NCI-H2196 (cell line): Measurements from ENCODE around the gene EDEM1.

Experiments used
- DNase-seq: peaks from one replicate; lab custom pipeline; 2025; ENCODE audit not compliant: unreplicated experiment; lab: John Stamatoyannopoulos, UW

Gene EDEM1

DNA sequence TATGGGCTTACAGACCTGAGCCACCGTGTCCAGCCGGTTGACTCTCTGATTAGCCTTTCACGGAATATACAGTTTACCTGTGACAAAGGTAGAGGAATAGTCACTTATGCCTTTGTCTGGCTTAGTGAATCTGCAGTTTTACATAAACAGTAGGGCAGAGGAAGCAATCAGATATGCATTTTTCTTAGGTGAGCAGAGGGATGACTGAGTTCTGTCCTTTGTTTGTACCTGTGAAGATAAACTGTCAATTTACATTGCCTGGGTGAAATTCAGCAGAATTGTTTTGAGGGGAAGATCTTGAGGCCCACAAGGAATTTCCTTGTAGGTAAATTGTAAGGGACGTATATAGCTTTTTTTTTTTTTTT, 10.8 kb downstream of the EDEM1 start:
- no peak for DNase-seq

DNA sequence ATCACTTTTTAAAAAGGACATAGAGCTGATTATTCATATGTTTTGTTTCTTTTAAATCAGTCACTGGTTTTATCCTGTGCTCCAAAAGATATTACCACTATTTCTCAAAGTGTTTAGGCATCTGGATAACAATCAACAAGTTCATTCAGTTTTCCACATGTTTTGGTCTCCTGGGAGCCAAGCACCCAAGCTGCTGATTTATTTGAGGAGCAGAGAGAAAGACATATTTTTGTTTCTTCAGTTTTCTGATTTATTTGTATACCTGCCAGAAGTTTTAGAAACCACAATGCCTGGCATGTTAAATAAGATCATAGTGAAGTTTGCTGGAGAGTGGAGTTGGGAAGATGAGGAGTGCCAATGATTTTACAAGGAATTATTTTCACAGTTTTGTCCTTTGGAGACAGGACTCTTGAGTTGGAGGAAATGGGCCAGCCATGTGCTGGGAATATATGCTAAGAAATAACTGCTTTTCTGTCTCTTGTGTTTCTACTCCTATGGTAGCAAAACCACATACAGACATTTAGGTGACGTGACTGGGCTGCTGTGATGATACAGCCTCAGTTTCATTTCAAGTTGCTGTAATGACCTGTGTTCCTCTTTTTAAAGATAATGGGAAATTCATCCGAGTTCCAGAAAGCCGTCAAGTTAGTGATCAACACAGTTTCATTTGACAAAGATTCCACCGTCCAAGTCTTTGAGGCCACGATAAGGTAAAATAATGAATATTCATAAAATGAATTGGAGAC, 11.7 kb downstream of the EDEM1 start:
- DNase-seq: no peak

DNA sequence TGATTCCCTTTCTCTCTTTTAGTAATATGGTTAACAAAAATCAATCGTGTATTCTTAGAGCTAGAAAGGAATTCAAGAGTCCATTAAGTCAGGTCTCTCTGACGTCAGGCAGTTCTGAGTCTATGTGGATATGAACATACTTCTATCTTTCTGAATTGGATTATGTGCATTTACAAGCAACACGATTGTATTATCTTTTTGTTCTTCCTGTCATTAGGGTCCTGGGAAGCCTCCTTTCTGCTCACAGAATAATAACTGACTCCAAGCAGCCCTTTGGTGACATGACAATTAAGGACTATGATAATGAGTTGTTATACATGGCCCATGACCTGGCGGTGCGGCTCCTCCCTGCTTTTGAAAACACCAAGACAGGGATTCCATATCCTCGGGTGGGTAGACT, 14.0 kb downstream of the EDEM1 start:
- DNase-seq: no peak

DNA sequence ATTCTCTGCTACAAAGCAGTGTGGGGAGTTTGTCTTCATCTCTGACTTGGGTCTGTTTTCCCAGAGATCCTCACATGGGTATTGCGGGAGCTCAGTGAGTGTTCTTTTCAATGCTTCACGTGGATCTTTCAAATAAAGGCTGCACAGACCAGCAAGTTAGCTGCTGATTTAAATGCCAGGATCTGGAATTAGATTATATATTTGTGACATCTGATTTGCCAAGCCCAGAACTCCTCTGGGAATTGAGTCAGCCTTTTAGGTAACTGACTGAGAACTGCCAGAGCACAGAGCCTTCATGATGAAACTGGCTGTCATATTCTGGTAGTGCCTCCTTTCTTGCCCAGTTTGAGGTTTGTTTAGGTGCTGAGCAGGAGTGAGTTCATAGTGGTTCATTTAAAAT, 14.7 kb downstream of the EDEM1 start:
- DNase-seq: no peak

DNA sequence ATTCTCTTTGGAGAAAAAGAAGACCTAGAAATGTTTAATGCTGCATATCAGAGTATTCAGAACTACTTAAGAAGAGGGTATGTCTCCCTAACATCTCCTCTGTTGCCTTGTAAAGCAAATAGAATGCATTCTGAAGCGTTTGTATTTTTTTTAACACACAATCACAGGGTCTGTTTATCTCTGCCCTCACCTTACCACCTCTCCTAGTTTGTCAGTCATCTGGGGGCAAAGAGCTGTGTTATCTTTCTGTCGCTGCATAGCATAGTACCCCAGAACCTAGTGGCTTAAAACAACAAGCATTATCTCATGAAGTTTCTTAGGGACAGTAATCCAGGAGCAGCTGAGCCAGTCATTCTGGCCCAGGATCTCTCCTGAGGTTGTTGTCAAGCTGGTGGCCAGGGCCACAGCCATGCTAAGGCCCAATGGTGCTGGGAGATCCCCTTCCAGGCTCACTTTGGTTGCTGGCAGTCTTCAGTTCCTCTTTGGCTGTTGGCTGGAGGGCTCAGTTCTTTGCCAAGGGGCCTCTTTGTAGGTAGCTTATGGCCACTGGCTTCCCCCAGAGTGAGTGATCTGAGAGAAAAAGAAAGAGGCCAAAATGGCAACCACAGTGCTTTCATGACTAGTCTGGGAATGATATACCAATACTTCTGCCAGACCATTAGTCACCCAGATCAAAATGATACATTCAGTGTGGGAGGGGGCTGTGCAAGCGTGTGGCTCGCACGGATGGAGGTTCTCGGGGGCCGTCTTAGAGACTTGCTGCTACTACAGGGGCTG, 17.8 kb downstream of the EDEM1 start:
- no peak for DNase-seq

DNA sequence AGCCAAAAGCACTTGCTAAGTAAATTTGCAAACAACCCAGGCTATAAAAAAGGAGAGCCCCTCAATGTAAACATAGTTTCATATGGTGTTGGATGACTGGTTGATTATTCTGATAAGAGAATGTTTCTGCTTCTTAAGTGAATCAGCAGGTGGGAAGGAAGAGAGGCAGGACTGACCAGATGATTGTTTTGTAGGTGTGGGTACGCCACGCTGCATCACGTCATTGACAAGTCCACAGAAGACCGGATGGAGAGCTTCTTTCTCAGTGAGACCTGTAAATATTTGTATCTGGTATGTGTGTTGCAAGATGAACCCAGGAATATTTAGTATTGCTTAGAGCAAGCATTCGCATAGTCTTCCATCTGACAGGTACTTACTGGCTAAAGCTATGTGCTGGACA, 23.4 kb downstream of the EDEM1 start:
- no peak for DNase-seq

DNA sequence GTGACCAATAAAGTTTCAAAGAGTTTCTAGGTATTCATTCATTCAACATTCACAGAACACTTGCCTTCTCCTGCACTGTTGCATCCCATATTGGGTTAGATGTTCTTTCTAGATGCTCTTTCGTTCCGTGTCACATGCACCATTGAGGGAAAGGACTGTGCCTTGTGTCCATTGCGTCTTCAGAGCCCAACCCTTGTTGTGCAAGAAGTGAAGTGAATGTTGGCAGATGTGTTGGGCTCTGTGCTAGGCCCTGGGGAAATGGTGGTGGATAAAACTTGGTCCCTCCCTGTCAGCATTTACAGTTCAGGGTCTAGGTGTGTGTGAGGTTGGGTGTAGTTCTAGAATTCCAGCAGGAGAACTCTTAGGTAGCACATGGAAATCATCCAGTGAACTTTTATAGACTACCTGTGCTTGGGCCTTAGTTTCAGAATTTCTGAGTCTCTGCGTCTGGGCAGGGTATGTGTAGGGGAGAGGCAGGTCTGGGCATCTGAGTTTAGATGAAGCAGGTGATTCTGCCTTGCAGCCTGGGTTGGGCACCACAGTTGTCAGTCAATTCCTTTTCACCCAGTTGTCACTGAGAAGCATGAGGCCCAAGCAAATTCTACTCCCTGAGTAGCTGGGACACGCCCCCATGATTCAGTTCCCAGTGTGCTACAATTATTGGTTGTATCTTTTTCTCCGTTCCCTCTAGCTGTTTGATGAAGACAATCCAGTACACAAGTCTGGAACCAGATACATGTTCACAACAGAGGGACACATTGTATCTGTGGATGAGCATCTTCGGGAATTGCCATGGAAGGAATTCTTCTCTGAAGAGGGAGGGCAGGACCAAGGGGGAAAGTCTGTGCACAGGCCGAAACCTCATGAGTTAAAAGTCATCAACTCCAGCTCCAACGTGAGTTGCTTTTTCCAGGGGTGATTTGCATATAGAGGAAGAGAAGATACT, 25.4 kb downstream of the EDEM1 start:
- no peak for DNase-seq

DNA sequence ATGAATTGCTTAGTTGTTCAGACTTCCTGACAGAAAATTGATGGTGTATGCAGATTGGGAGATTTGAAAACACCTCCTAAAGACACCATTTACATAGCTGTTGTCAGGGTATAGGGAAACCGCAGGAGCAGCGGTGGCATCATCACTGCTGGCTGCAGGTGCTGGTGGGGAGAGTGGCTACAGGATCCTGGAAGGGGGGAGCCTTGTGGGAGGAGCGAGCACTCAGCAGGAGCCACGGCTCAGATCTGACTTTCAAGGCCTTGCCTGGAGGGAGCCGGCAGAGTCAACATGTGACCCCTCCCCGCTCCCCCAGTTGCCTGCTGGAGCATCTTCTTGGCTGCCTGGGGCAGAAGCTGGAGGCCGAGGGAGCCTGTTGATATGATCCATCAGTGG, 26.1 kb downstream of the EDEM1 start:
- DNase-seq: no peak

DNA sequence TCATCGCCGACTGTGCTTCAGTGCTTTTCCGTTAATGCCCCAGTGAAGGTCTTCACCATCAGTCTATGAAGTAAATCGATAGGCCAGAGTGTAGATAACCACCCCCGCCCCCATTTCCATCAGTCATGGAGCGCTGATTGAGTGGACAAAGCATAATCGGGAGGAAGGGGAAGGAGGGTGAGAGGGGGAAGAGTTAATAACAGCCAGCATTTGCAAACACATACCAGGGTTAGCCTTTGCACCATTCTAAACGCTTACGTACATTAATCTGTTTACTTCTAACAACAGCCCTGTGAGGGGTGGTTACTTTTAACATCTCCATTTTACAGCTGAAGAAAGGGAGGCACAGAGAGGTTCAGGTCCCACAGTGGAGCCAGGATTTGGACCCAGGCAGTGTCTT, 26.8 kb downstream of the EDEM1 start:
- no peak for DNase-seq

DNA sequence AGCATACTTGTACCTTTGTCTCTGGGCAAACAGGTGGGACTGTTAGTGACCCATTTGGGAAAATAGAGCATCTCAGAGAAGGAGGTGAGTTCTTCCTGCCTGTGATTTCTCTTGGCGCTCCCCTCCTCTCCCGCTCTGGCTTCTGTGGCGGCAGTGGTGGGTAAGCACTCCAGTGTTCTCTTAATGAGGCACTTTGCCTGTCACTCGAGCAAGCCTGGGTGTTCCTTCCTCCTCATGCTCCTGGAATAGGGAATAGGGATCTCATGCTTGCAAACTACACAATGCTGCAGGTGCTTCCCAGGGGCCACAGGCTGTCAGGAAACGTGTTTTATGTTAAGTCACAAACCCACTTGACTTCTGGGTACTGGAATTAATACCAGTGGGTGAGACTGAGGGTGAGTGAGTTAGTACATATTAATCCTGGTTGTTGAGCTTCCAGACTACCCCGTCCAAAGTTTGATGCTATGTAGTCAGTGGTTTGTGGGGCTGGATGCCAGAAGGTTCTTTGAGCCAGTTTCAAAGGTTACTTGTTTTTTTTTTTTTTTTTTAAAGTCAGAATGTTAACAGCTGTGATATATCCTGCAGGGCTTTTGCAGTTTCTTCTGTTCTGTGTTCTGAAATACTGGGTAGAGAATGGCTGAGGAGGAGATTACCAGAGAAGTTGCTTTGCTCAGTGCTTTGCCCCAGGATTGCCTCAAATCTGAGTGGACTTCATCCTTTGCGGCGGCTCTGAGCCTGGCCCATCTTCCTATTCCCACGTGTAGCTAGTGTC, 30.5 kb downstream of the EDEM1 start:
- DNase-seq: no peak

DNA sequence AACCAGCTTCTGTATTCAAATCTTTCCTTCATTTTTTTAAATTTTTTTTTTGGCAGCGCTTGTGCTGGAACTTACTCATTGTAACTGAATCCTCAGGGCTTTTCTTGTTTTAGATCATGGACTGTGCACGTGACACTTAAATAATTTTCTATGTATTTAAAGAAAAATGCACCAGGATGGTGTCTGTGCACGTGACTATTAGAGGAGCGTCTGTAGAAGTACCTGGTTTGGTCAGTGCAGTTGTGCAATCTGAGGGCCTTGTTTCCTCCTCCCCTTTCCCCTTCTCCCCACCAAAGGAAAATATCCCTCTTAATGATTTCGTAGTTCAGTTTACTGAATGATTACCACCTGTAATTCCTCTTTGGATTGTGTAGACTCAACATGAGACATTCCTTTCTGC, 31.3 kb downstream of the EDEM1 start:
- no peak for DNase-seq

DNA sequence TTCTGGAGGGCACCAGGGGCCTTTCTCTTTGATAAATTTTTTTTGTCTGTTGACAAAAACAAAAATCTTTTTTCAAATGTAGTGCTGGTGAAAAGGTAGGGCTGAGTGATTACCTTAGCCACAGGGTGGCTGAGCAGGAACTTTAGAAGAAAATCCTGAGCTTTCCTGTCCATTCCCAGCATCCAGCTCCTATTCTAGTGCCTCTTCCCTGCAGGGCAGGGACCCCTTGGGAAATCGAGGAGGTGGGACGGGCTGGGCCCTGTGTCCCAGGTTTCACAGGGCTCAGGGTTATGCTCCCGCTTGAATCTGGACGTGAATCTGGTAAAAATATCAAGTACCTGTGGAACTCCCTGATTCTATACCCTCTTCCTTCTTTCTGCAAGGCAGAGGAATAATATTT, 31.7 kb downstream of the EDEM1 start:
- DNase-seq: no peak

DNA sequence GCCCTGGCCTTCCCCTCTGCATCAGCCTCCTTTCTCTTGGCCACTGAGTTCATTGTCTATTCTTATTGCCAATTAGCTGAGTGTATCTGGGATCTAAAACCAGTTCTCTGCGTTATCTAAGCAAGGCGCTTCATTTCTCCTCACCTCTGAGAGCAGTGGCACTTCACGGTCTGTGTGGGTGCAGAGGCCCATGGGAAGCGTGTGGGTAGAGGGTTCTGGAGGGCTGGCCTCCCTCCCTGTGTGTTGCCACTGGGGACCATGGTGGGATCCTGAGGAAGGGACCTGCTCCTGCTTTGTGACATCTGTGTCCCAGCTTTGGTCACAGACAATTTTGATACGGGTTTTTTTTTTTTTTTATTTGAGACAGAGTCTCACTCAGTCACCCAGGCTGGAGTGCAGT, 32.7 kb downstream of the EDEM1 start:
- no peak for DNase-seq

DNA sequence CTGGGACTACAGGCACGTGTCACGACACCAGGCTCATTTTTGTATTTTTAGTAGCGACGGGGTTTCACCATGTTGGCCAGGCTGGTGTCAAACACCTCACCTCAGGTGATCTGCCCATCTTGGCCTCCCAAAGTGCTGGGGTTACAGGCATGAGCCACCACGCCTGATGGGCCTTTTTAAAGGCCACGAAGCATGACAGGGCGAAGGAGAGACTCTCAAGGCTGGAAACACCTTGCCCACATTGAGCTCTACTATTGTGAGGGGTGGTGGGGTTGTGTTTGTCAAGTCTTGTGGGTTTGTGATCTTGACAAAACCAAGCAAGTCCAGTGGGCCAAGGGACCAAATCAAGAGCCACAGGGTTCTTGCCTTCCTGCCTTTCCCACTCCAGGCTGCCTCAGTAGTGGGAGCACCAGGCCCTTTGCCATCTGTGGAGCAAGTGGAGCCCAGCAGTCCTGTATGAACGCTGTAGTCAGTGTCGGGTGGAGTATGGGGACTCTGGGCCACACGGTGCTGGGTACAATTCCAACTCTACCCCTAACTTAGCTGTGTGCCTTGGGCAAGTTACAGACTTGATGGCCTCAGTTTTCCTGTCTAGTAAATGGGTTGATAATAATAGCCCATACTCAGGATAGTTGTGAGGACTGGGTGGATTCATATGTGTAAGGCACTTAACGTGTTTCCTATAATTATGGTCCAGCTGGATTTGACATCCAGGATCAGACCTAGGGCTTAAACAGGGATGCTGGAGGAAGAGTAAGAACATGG, 33.3 kb downstream of the EDEM1 start:
- no peak for DNase-seq

DNA sequence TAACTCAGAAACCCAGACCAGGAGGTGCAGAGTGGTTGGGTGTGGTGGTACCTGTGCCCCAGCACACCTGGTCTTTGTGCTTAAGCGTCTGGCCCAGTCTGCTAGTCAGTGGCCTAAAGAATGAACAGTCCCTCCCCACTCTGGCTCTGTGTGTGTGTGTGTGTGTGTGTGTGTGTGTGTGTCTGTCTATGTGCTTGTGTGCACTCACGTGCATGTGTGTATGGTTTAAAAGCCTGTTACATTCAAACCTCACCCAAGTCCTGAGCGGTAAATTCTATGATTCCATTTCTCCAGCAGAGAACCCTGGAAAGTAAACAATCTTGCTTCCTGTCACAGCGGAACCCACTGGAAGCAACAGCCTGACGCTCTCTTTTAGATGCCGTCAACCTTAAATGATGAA, 34.2 kb downstream of the EDEM1 start:
- no peak for DNase-seq

DNA sequence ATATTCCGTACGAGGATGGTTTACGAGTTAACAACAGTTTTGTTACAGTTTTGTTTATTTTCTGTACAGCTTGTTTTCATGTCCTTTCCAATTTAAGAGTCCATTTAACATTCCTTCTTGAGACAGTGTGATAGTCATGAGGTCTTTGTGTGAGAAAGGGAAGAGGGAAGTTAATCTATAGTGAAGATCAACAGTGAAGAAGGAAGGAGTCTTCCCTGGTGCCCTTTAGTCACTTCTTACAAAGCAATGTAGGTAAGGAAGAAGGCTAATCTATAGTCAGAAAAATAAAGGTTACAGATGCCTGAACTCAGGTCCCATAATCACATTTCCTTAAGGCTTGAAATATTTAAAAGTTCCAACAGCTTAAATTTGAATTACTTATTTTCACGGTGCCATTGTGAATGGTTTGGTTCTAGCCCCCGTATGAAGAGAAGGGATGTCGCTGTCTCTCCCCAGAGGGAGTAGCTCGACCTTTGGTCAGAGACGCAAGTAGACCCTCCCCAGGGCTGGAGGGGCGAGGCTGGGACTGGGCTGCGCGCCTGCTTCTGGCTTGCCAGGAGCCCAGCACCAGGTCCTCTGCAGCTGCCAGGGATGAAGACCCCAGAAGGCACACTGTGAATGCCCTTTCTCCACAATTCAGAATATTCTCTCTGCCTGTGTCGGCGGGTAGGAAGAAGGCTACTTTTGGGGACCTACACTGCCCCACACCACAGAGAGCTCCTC, 34.9 kb downstream of the EDEM1 start:
- no peak for DNase-seq

DNA sequence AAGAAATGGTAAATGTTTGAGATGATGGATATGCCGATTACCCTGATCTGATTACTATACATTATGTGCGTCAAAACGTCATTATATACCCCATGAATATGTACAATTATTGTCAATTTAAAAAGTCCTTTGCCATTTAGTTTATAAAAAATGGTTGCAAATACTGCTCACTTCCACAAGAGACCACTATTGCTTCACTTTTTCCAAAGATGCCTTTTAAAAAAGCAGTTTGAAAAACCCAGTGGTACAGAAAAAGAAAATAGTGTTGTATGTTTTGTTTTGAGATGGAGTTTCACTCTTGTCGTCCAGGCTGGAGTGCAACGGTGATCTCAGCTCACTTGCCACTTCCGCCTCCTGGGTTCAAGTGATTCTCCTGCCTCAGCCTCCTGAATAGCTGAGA, 39.3 kb downstream of the EDEM1 start:
- no peak for DNase-seq

DNA sequence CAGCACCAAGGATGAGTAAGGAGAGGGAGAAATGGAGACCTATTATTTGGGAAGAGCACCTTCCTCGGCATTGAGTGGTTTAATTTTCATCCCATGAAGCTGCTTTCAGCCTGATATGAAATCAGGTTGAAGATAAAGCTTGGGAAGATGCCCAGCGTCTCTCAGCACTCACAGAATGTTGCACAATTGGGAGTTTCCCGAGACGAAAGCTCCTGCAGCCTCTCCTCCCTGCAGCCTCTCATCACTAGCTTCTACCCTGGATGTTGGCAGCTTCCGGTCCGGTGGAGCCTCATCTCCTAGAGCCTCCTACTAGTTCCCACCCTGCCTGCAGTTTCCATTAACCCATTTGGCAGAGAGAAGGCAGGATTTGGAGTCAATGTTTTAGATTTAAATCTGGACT, 40.3 kb downstream of the EDEM1 start:
- no peak for DNase-seq

DNA sequence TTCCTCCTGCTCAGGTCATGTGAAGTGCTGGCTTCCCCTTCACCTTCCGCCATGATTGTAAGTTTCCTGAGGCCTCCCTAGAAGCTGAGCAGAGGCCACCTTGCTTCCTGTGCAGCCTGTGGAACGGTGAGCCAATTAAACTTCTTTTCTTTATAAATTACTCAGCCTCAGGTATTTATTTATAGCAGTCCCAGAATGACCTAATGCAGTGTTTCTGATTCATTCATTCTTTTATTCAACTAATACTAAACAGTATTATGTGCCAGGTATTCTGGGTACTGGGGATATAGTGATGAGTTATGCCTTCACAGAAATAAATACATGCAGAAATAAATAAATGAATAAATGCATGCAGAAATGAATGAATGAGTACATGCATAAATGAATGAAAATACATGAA, 41.9 kb downstream of the EDEM1 start:
- DNase-seq: no peak

DNA sequence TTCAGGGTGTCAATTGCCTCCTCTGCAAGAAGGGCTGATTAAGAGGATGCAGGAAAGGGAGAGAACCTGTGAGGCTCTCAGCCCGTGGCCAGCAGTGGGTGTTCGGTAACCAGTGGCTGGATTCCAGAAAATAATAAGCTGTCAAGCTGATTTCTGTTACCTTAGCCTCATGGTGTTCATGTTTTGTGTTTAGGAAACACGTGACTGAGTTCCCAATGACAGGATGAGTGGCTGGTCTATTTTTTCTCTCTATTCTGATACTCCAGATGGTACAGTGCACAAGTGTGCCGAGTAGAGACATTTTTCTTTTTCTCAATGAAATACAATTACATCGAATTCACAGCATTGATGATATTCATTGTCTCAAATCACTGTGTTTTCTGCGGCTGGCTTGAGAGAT, 43.6 kb downstream of the EDEM1 start:
- DNase-seq: no peak
